Neutrophil (primary cell): ENCODE results near the gene MYO3A.
"Not testable (repeated sequence)": the region's sequence is repeated elsewhere in the genome, so short reads cannot be mapped to it uniquely, and the experiment has no call there.

ENCODE experiments used
- H3K27ac ChIP-seq: fragments of 200-600 bp; sonication (generic); 2 replicates; pipeline ENCODE4 v1.5.1; 2016; ENCODE audit warnings: mild to moderate bottlenecking, moderate library complexity
- H3K27me3 ChIP-seq: fragments of 200-600 bp; sonication (generic); 2 replicates; pipeline ENCODE4 v1.6.0; 2016; ENCODE audit warnings: mild to moderate bottlenecking
- H3K36me3 ChIP-seq: fragments of 200-600 bp; sonication (generic); 2 replicates; pipeline ENCODE4 v1.5.1; 2017
- H3K4me1 ChIP-seq, 2 experiments: fragments of 200-600 bp in 1 of 2; sonication (generic) in 1 of 2; 1 replicate in 1 of 2; 2 replicates in 1 of 2; pipeline versions ENCODE4 v1.5.1 to v1.6.1; 2013 to 2016; ENCODE audit warnings: low read depth in 1 of 2, low read length in 1 of 2, mild to moderate bottlenecking in 1 of 2, moderate library complexity in 1 of 2; ENCODE audit not compliant: control insufficient read depth in 1 of 2, insufficient read depth in 1 of 2
- H3K4me3 ChIP-seq, 2 experiments: fragments of 200-600 bp in 1 of 2; sonication (generic) in 1 of 2; 1 replicate in 1 of 2; 2 replicates in 1 of 2; pipeline ENCODE4 v1.5.1; 2013 to 2016; ENCODE audit warnings: low read depth in 1 of 2, low read length in 1 of 2, mild to moderate bottlenecking in 1 of 2, moderate library complexity in 1 of 2
- H3K9me3 ChIP-seq: fragments of 200-600 bp; sonication (generic); 2 replicates; pipeline ENCODE4 v1.5.1; 2016
- TF ChIP-seq, protein P1 (sequence below): fragments of 200-600 bp; sonication (generic); IDR thresholded peaks from 2 replicates; pipeline ENCODE4 v1.5.1; 2016; ENCODE audit warnings: antibody characterized with exemption

MYO3A gene

DNA sequence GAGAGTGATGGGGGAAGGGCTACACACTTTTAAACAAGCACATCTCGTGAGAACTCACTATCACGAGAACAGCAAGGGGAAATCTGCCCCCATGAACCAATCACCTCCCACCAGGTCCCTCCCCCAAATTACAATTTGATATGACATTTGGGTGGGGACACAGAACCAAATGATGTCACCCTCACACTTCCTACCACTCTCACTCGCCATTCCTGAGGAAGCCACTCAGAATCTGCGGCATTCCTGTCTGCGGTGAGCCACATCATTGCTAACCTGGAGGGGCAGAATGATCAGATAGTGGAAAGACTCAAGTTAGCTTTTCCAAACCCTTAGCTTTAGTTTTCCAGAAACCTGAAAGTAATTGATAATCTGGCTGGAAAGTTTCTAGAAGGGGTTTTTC, 66.9 kb downstream of the MYO3A start:
- no peaks in the 10 kb centered on the region for H3K27me3 ChIP-seq
- no peak overlapping the region for H3K4me3 ChIP-seq
- TF ChIP-seq, protein P1, sequence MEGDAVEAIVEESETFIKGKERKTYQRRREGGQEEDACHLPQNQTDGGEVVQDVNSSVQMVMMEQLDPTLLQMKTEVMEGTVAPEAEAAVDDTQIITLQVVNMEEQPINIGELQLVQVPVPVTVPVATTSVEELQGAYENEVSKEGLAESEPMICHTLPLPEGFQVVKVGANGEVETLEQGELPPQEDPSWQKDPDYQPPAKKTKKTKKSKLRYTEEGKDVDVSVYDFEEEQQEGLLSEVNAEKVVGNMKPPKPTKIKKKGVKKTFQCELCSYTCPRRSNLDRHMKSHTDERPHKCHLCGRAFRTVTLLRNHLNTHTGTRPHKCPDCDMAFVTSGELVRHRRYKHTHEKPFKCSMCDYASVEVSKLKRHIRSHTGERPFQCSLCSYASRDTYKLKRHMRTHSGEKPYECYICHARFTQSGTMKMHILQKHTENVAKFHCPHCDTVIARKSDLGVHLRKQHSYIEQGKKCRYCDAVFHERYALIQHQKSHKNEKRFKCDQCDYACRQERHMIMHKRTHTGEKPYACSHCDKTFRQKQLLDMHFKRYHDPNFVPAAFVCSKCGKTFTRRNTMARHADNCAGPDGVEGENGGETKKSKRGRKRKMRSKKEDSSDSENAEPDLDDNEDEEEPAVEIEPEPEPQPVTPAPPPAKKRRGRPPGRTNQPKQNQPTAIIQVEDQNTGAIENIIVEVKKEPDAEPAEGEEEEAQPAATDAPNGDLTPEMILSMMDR = no peak
- no peak overlapping the region for H3K27ac ChIP-seq
- no peaks in the 10 kb centered on the region for H3K4me1 ChIP-seq
- no peaks in the 10 kb centered on the region for H3K36me3 ChIP-seq
- H3K9me3 ChIP-seq = no peaks in the 10 kb centered on the region

DNA sequence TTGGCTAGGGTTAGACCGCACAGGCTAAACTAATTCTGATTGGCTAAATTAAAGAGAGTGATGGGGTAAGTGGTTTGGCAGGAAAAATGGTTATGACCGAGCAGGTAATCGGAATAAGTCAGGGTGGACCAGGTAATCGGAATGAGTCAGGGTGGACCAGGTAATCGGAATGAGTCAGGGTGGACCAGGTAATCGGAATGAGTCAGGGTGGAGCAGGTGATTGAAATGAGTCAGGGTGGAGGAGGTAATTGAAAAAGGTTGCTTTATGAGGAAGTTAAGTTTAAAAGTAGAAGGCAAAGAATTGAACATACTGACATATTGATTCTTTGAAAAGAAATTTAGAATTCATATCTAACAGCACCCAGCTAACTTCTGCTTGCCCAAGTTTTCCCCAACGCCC, 68.4 kb downstream of the MYO3A start:
- H3K4me1 ChIP-seq, H3K36me3 ChIP-seq, H3K9me3 ChIP-seq, H3K27ac ChIP-seq, H3K27me3 ChIP-seq, H3K4me3 ChIP-seq: not testable (repeated sequence)

DNA sequence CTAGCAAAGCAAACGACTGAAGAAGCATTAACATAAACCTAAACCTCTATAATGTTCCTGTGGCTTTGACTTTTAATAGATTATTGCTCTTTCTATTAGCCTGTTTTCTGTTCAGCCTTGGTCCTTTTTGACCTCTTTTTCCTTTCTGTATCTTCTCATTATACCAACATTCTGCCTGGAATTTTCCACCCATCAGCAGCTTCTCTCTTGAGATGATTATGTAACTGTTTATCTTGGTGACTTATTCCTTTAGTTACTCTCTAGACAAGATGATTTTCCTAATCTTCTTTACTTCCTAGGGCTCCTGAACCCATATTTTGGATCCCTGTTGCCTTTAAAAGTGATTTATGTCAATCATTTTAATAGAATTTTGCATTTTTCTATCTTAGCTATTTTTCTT, 81.1 kb downstream of the MYO3A start:
- H3K36me3 ChIP-seq = no peaks in the 10 kb centered on the region
- no peaks in the 10 kb centered on the region for H3K9me3 ChIP-seq
- no peak overlapping the region for H3K27ac ChIP-seq
- no peak overlapping the region for H3K4me3 ChIP-seq
- H3K4me1 ChIP-seq = no peaks in the 10 kb centered on the region
- no peaks in the 10 kb centered on the region for H3K27me3 ChIP-seq
- TF ChIP-seq, protein P1 = no peak

DNA sequence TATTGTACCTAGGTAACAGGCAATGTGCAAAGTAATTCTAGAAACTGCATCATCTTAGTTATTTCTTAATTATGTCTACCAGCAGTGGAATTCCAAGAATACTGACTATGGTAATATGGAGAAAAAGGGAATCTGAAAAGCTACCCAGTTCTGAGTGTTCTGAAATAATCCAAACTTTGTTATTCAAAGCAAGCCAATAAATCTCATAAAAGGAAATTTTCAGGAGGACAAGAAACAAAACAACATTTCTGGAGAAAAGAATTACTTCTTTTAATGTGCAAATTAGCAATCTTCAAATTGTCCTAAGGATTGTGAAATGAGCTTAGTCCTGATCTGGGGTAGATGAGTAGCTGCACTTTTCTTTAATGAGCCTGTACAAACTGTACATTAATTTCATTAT, 88.8 kb downstream of the MYO3A start:
- no peak overlapping the region for H3K27ac ChIP-seq
- H3K4me3 ChIP-seq = no peak overlapping the region
- TF ChIP-seq, protein P1 = no peak
- H3K27me3 ChIP-seq = no peaks in the 10 kb centered on the region
- no peaks in the 10 kb centered on the region for H3K9me3 ChIP-seq
- H3K4me1 ChIP-seq = no peaks in the 10 kb centered on the region
- H3K36me3 ChIP-seq = no peaks in the 10 kb centered on the region

DNA sequence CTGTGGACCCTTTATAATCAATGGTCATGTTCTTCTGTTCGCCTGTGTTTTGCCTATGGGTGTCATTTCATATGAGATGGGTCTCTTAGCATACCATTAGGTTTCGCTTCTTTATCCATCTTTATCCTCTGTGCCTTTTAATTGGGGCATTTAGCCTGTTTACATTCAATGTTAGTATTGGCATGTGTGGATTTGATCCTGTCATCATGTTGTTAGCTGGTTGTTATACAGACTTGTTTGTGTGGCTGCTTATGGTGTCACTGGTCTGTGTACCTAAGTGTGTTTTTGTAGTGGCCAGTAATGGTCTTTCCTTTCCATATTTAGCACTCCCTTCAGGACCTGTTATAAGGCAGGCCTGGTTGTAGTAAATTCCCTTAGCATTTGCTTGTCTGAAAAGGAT, 90.3 kb downstream of the MYO3A start:
- H3K27ac ChIP-seq = no peak overlapping the region
- TF ChIP-seq, protein P1 = no peak
- no peaks in the 10 kb centered on the region for H3K27me3 ChIP-seq
- H3K4me3 ChIP-seq = no peak overlapping the region
- H3K9me3 ChIP-seq = no peaks in the 10 kb centered on the region
- H3K36me3 ChIP-seq = no peaks in the 10 kb centered on the region
- no peaks in the 10 kb centered on the region for H3K4me1 ChIP-seq

DNA sequence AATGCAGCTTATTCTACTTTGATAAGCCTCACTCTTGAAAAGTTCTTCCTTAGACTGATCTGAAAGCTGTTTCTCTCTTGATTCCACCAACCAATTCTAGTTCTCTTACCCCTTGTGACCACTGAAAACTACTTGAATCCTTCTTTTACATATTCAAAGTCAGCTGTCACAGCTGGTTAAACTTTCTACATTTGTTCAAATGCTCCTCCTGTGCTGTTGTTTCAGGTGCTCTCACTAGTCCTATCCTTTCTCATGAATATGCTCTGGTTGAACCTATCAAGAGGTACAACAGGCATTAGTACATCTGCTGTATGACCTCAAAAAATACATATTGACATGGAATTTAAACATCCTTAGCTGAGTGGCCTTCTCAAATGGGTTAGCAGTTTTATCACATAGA, 91.5 kb downstream of the MYO3A start:
- H3K9me3 ChIP-seq = no peaks in the 10 kb centered on the region
- no peaks in the 10 kb centered on the region for H3K36me3 ChIP-seq
- H3K4me3 ChIP-seq = no peak overlapping the region
- no peaks in the 10 kb centered on the region for H3K27me3 ChIP-seq
- TF ChIP-seq, protein P1 = no peak
- no peak overlapping the region for H3K27ac ChIP-seq
- no peaks in the 10 kb centered on the region for H3K4me1 ChIP-seq
